HepG2 (cell line): ENCODE data around the gene ADGRB3. TPM values are rescaled to one million over a fixed set of nuclear protein-coding genes. Genes with fewer than 3 reads are reported as not detected.

ENCODE experiments used
- ATAC-seq: fragments of 200-7000 bp; cut with Tn5 transposase; 3 replicates; pipeline ENCODE4 v1.9.1; 2020; ENCODE audit warnings: mild to moderate bottlenecking, moderate library complexity
- BruUV-seq: library from RNA; stranded (reverse); fragments of 400-500 nt; replicated peaks from 2 replicates; lab custom pipeline; 2021; lab: Mats Ljungman, UMichigan
- CTCF ChIA-PET: fragments of 300-600 bp; formaldehyde crosslinking; extraction: SDS; loops from one replicate; lab custom pipeline; 2021; ENCODE audit warnings: low total read pairs, inconsistent platforms, low intra/inter-chr PET ratio; lab: Yijun Ruan, JAX
- POLR2A ChIA-PET: fragments of 350-600 bp; sonication (Branson Sonifier 250); formaldehyde crosslinking; loops from one replicate; lab custom pipeline; 2020; ENCODE audit warnings: antibody characterized with exemption, inconsistent platforms; lab: Yijun Ruan, JAX
- DNase-seq: peaks from one replicate; pipeline ENCODE4 v3.0.0-alpha.2; 2015; ENCODE audit warnings: low spot score
- FAIRE-seq: peaks from 3 replicates; lab custom pipeline; 2011; peaks lifted over from hg19 to GRCh38; lab: Jason Lieb, UNC
- H2AFZ ChIP-seq: one replicate; pipeline ENCODE4 v1.6.1; 2011; ENCODE audit warnings: low read length, inconsistent platforms
- H3K27ac ChIP-seq: fragments of 300-600 bp; 3 replicates; pipeline ENCODE4 v1.8.0; 2011; ENCODE audit warnings: mixed run types, mild to moderate bottlenecking, mixed read lengths, low read length, inconsistent platforms; ENCODE audit not compliant: insufficient read depth; ENCODE audit errors: extremely low read length
- H3K27me3 ChIP-seq, 2 experiments: fragments of 200-600 bp in 1 of 2; 2 replicates in 1 of 2; 3 replicates in 1 of 2; pipeline versions ENCODE4 v1.6.0 to v1.8.0; 2011; ENCODE audit warnings: low read length in 2 of 2, mild to moderate bottlenecking in 2 of 2, moderate library complexity in 2 of 2, inconsistent platforms in 1 of 2; ENCODE audit not compliant: insufficient read depth in 2 of 2, control insufficient read depth in 1 of 2
- H3K36me3 ChIP-seq, 2 experiments: fragments of 200-600 bp in 1 of 2; replicated peaks in 1 of 2; 2 replicates in 1 of 2; 3 replicates in 1 of 2; pipeline versions ENCODE4 v1.5.1 to v1.8.0; 2011; ENCODE audit warnings: low read length in 2 of 2, inconsistent platforms in 1 of 2; ENCODE audit not compliant: insufficient read depth in 2 of 2, control insufficient read depth in 1 of 2
- H3K4me1 ChIP-seq: 2 replicates; pipeline ENCODE4 v1.5.1; 2012; ENCODE audit warnings: low read length, inconsistent platforms; ENCODE audit not compliant: insufficient read depth
- H3K4me2 ChIP-seq: 2 replicates; pipeline ENCODE4 v1.6.0; 2011; ENCODE audit warnings: low read depth, low read length, inconsistent platforms
- H3K4me3 ChIP-seq, 3 experiments: fragments of 200-600 bp in 1 of 3; sonication (generic), shearing (Covaris generic) in 1 of 3; replicated peaks in 1 of 3; 2 replicates each; pipeline ENCODE4 v1.5.1; 2011 to 2016; ENCODE audit warnings: low read length in 3 of 3, inconsistent platforms in 2 of 3, low read depth in 2 of 3, mild to moderate bottlenecking in 2 of 3, control low read depth in 1 of 3, mixed read lengths in 1 of 3; ENCODE audit not compliant: insufficient read depth in 1 of 3
- H3K79me2 ChIP-seq: one replicate; pipeline ENCODE4 v1.6.1; 2011; ENCODE audit warnings: low read length, inconsistent platforms; ENCODE audit not compliant: insufficient read depth
- H3K9ac ChIP-seq: 2 replicates; pipeline ENCODE4 v1.6.0; 2011; ENCODE audit warnings: mild to moderate bottlenecking, low read depth, low read length, inconsistent platforms; ENCODE audit not compliant: insufficient read depth
- H3K9me3 ChIP-seq: 2 replicates; pipeline ENCODE4 v1.5.1; 2012; ENCODE audit warnings: mild to moderate bottlenecking, low read length
- H4K20me1 ChIP-seq: 2 replicates; pipeline ENCODE4 v1.6.0; 2011; ENCODE audit warnings: inconsistent platforms, mild to moderate bottlenecking, low read length, moderate library complexity; ENCODE audit not compliant: insufficient read depth
- ARID5B ChIP-seq: IDR thresholded peaks from 2 replicates; pipeline ENCODE4 v1.4.0; 2020; ENCODE audit warnings: mild to moderate bottlenecking, missing genetic modification reagents
- BCL3 ChIP-seq: sonication (generic); formaldehyde crosslinking; IDR thresholded peaks from 2 replicates; pipeline ENCODE4 v1.5.1; 2020; ENCODE audit warnings: mild to moderate bottlenecking, missing genetic modification reagents, moderate library complexity
- CTCF ChIP-seq: sonication (generic); formaldehyde crosslinking; IDR thresholded peaks from 2 replicates; pipeline ENCODE4 v1.5.0; 2020; ENCODE audit warnings: mild to moderate bottlenecking, missing genetic modification reagents, moderate library complexity
- GPBP1L1 ChIP-seq: sonication (generic); formaldehyde crosslinking; IDR thresholded peaks from 2 replicates; pipeline ENCODE4 v1.5.0; 2020; ENCODE audit warnings: mild to moderate bottlenecking, missing genetic modification reagents
- HNRNPUL1 ChIP-seq: fragments of 200-400 bp; formaldehyde crosslinking; IDR thresholded peaks from 2 replicates; pipeline ENCODE4 v1.6.1; 2017; ENCODE audit warnings: low read depth, mild to moderate bottlenecking, low read length, moderate library complexity
- LBX2 ChIP-seq: sonication (generic); formaldehyde crosslinking; IDR thresholded peaks from 2 replicates; pipeline ENCODE4 v1.5.0; 2020; ENCODE audit warnings: missing genetic modification reagents, mild to moderate bottlenecking, borderline replicate concordance
- PREB ChIP-seq: sonication (generic); formaldehyde crosslinking; IDR thresholded peaks from 2 replicates; pipeline ENCODE4 v1.4.0; 2020; ENCODE audit warnings: missing genetic modification reagents
- STAG1 ChIP-seq: sonication (generic); formaldehyde crosslinking; IDR thresholded peaks from 2 replicates; pipeline ENCODE4 v1.4.0; 2020; ENCODE audit warnings: missing genetic modification reagents
- THYN1 ChIP-seq: sonication (generic); formaldehyde crosslinking; IDR thresholded peaks from 2 replicates; pipeline ENCODE4 v1.8.1; 2023; ENCODE audit warnings: low read depth, mild to moderate bottlenecking, moderate library complexity, missing genetic modification reagents, borderline replicate concordance
- WGBS: methylation state at CpG from one replicate; pipeline ENCODE4 v1.1.6; 2017; ENCODE audit warnings: low lambda C conversion rate; 5-methylcytosine and 5-hydroxymethylcytosine counted together
- in situ Hi-C: cut with HindIII; loops from 2 replicates; pipeline ENCODE4 v1.10.0; 2017; ENCODE audit warnings: low pct_unique_long_range_greater_than_20kb; ENCODE audit not compliant: extremely low pct_ligation_motif_present
- intact Hi-C: fragments of 100-400 bp; cut with micrococcal nuclease; formaldehyde crosslinking; loops from one replicate; pipeline ENCODE4 v1.10.0; 2022; ENCODE audit not compliant: unreplicated experiment
- polyA plus RNA-seq, 8 experiments: library from polyadenylated mRNA; depleted of rRNA in 3 of 8; stranded (reverse) in 7 of 8; unstranded in 1 of 8; fragments of >200 nt; fragmentation: Illumina TruSeq in 4 of 8; extraction: Trizol in 4 of 8; gene quantifications; 2 replicates each; pipeline versions ENCODE4 v1.2.1 to v1.2.3, GENCODE V29; 2011 to 2016; ENCODE audit warnings: low read depth in 4 of 8, missing spikeins in 1 of 8, mixed read lengths in 1 of 8; ENCODE audit not compliant: insufficient read depth in 1 of 8
- total RNA-seq, 5 experiments: library from RNA; depleted of rRNA; stranded (reverse); fragments of >200 nt; fragmentation: Illumina TruSeq; extraction: Trizol; gene quantifications; 2 replicates each; pipeline ENCODE4 v1.2.3, GENCODE V29; 2016; ENCODE audit warnings: low read depth in 1 of 5

Gene ADGRB3
- total and polyA plus RNA-seq, 2 of the 13 experiments (the other 11 are each of a cell fraction or from before 2014, with no cell fraction given): not detected

GRCh38 chr6:68637782-68638181 lies 2.7 kb downstream of the ADGRB3 start (continued):
- TF ChIP-seq ARID5B (CRISPR knock-in tag) (no peak), BCL3 (CRISPR knock-in tag) (no peak), GPBP1L1 (no peak)

GRCh38 chr6:68638230-68638900 lies 3.3 kb downstream of the ADGRB3 start:
- CTCF ChIA-PET: interaction anchor here (1.0 to 1.6 kb wide), 3 partner anchors 140 to 1470 kb away, joined by 3 to 7 read pairs (median 3); no protein-coding TSS in a partner anchor
- DNase-seq: peak; percentile 9
- Histone ChIP-seq H2AFZ (no peak overlapping the region), H3K4me1 (peaks cover 13% of the 10 kb centered on the region), H4K20me1 (no peaks in the 10 kb centered on the region), H3K9me3 (no peaks in the 10 kb centered on the region), H3K36me3 (no peaks in the 10 kb centered on the region), H3K79me2 (no peaks in the 10 kb centered on the region), H3K9ac (no peak overlapping the region), H3K4me2 (no peak overlapping the region), H3K4me3 (no peak overlapping the region), H3K27me3 (peaks cover 0 to 19% of the 10 kb centered on the region in 2 experiments; a peak in 3 of 5 replicates), H3K27ac (no peak overlapping the region)
- no TSS peak for BruUV-seq
- no peak for FAIRE-seq
- in situ Hi-C loops: loop anchor here (25.0 kb wide), 2 partner anchors 324 to 1474 kb away; no protein-coding TSS in a partner anchor
- POLR2A ChIA-PET: no interaction called here
- no peak for ATAC-seq
- intact Hi-C loops: loop anchor here (1.0 to 5.0 kb wide), 4 partner anchors 140 to 1469 kb away; no protein-coding TSS in a partner anchor
- WGBS: 18% methylated on average over 11 of the region's 11 CpGs
- TF ChIP-seq CTCF (peak; percentile 44), LBX2 (CRISPR knock-in tag) (no peak), HNRNPUL1 (no peak), THYN1 (CRISPR knock-in tag) (no peak), PREB (no peak), STAG1 (peak; percentile 52)
